Measurements from ENCODE around the gene PHF10. TPM values are rescaled to one million over a fixed set of nuclear protein-coding genes. Genes with fewer than 3 reads are reported as not detected.

Gene PHF10
- total RNA-seq, 3 donors from 2014 or later: 50.1 to 79.2 (median 61.6) TPM

DNA sequence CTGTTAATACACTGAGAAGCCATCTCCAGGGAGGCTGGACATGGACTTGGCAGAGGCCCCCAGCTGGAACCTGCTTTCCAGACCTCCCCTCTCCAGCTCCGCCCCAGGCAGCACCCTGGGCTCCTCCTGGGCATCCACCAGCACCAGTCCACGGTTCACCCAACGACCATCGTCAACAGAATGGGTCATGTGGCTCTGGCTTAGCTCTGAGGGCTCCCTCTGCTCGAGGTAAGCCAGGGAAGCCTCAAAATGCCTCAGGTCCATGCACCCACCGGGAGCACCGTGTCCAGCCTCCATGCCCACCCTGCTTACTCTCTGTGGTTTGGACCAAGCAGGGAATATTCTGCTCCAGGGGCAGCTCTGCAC is 62.9 kb downstream of the PHF10 start:
- no peaks in the 10 kb centered on the region for H3K9me3 ChIP-seq
- H3K27ac ChIP-seq: no peak overlapping the region
- no peak for TF ChIP-seq CTCF (IDR thresholded peaks at IDR 0.05)
- no peak for TF ChIP-seq POLR2AphosphoS5 (IDR thresholded peaks at IDR 0.05)
- no peak for TF ChIP-seq POLR2A (IDR thresholded peaks at IDR 0.05)
- intact Hi-C loops (cut with DNase I; ENCODE audit: low total_unique reads): no loop called here
- DNase-seq (ENCODE audit: low spot score in 2 of 2): no peak
- no peaks in the 10 kb centered on the region for H3K36me3 ChIP-seq
- H3K4me3 ChIP-seq: no peak overlapping the region
- H3K4me1 ChIP-seq: no peaks in the 10 kb centered on the region
- no peaks in the 10 kb centered on the region for H3K27me3 ChIP-seq

- DNase-seq (ENCODE audit: low spot score in 2 of 2): no peak
- no peaks in the 10 kb centered on the region for H3K36me3 ChIP-seq
- TF ChIP-seq POLR2AphosphoS5 (IDR thresholded peaks at IDR 0.05): no peak
- TF ChIP-seq POLR2A (IDR thresholded peaks at IDR 0.05): no peak
- TF ChIP-seq CTCF (IDR thresholded peaks at IDR 0.05): no peak
- intact Hi-C loops (cut with DNase I; ENCODE audit: low total_unique reads): no loop called here
- H3K4me1 ChIP-seq: no peaks in the 10 kb centered on the region
- no peaks in the 10 kb centered on the region for H3K9me3 ChIP-seq
- no peaks in the 10 kb centered on the region for H3K27me3 ChIP-seq
- H3K27ac ChIP-seq: no peak overlapping the region
- no peak overlapping the region for H3K4me3 ChIP-seq
Measured at GRCh38 chr6:169660751-169661390, 63.4 kb downstream of the PHF10 start.

DNA sequence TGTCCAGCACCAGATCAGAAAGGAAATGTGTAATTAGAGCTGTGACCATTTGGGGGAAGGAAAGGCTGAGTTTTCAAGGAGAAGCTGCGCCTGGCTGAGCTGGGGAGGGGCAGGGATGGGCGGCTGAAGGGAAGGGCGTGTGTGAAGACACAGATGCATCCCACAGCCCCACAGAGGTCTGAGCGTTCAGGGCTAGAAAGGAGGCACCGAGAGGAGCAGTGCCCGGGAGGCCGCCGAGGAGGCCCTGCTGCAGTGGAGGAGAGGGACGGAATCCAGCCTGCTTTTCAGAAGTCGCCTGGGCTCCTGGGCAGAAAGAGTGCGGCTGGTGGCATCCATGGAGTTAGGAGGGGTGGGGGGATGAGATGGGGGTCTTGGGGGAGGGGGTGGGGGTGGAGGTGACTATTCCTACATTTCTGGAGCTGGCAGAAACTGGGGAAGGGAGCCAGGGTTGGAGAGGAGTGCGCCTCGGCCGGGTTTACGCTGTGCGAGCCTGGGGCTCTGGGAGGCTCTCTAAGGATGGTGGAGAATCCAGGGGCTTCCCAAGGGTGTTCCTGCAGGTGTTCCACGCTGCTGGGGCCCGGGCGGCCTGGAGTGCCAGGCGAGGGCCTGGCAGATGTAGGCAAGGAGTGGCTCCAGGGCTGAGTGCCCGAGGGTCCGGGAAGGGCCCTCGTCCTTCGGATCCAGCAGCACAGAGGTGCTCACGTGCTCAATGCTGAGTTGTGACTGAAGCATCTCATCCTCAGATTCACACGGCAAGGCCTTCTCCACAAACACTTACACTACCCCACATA is 64.3 kb downstream of the PHF10 start:
- intact Hi-C loops (cut with DNase I; ENCODE audit: low total_unique reads): no loop called here
- no peak overlapping the region for H3K4me3 ChIP-seq
- no peak for DNase-seq (ENCODE audit: low spot score in 2 of 2)
- H3K27ac ChIP-seq: no peak overlapping the region
- H3K9me3 ChIP-seq: no peaks in the 10 kb centered on the region
- no peaks in the 10 kb centered on the region for H3K27me3 ChIP-seq
- no peaks in the 10 kb centered on the region for H3K36me3 ChIP-seq
- TF ChIP-seq POLR2AphosphoS5 (IDR thresholded peaks at IDR 0.05) (no peak), POLR2A (IDR thresholded peaks at IDR 0.05) (no peak), CTCF (IDR thresholded peaks at IDR 0.05) (no peak)
- no peaks in the 10 kb centered on the region for H3K4me1 ChIP-seq

GRCh38 chr6:169657284-169657610 is 67.1 kb downstream of the PHF10 start:
- no peaks in the 10 kb centered on the region for H3K4me1 ChIP-seq
- intact Hi-C loops (cut with DNase I; ENCODE audit: low total_unique reads): no loop called here
- TF ChIP-seq POLR2AphosphoS5 (IDR thresholded peaks at IDR 0.05): no peak
- no peak for TF ChIP-seq POLR2A (IDR thresholded peaks at IDR 0.05)
- TF ChIP-seq CTCF (IDR thresholded peaks at IDR 0.05): no peak
- no peaks in the 10 kb centered on the region for H3K27me3 ChIP-seq
- H3K9me3 ChIP-seq: no peaks in the 10 kb centered on the region
- H3K36me3 ChIP-seq: no peaks in the 10 kb centered on the region
- no peak for DNase-seq (ENCODE audit: low spot score in 2 of 2)
- H3K4me3 ChIP-seq: no peak overlapping the region
- no peak overlapping the region for H3K27ac ChIP-seq

DNA sequence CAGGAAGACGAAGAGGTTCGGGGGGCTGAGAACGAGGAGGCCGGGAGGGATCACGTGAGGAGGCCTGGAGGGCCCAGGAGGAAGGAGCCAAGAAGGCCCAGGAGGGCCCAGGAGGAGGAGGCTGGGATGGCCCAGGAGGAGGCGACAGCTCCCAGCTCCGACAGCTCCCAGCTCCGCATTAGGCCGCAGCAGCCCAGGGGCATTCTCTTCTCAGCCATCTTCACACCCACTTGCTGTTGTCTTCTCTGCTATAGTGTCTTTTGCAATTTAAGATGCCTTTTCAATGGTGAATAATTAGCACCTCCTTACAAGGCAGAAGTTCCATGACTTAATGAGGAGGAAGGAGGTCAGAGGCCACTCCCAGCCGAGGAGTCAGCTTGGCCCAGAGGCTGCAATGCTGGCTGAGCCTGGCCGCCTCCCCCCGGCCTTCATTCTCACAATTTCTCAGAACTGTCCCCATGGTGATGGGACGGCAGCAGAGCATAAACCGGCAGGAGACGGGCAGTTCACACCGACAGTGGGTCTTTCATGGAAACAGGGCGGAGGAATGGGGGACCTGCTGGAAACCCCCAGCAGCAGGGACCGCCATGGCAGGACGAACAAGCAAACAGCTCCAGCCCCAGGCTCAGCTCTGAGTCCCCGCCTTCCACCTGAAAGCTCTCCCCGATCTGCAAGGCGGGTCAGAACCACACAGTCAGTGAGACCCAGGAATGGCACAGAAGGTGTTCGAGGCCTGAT is 67.6 kb downstream of the PHF10 start:
- H3K36me3 ChIP-seq: no peaks in the 10 kb centered on the region
- no peaks in the 10 kb centered on the region for H3K27me3 ChIP-seq
- intact Hi-C loops (cut with DNase I; ENCODE audit: low total_unique reads): no loop called here
- H3K4me3 ChIP-seq: no peak overlapping the region
- H3K27ac ChIP-seq: no peak overlapping the region
- no peaks in the 10 kb centered on the region for H3K9me3 ChIP-seq
- H3K4me1 ChIP-seq: no peaks in the 10 kb centered on the region
- DNase-seq (ENCODE audit: low spot score in 2 of 2): no peak
- TF ChIP-seq POLR2AphosphoS5 (IDR thresholded peaks at IDR 0.05) (no peak), POLR2A (IDR thresholded peaks at IDR 0.05) (no peak), CTCF (IDR thresholded peaks at IDR 0.05) (no peak)

All from breast epithelium (tissue), 4 donors.